ENCODE data around the gene LPP. TPM values are rescaled to one million over a fixed set of nuclear protein-coding genes. Genes with fewer than 3 reads are reported as not detected.

The LPP gene
- total and polyA plus RNA-seq, 10 of the 15 experiments (the other 5 are each of a cell fraction or from before 2014, with no cell fraction given): under 0.01 to 0.62 (median 0.03) TPM

- TF ChIP-seq CUX1 (IDR thresholded peaks at IDR 0.05; ENCODE audit: insufficient replicate concordance, low read depth, low read length): no peak
These were observed 399.6 kb downstream of the LPP start (continued) for GRCh38 chr3:188553569-188553968.

GRCh38 chr3:188554404-188554803 lies 400.4 kb downstream of the LPP start:
- ATAC-seq: no peak
- Histone ChIP-seq H4K20me1 (ENCODE audit: control insufficient read depth, insufficient read depth) (no peaks in the 10 kb centered on the region), H3K36me3 (ENCODE audit: control insufficient read depth in 2 of 2, insufficient read depth in 2 of 2, low read length in 1 of 2) (no peaks in the 10 kb centered on the region), H3K27me3 (replicated peaks in 1 of 2; ENCODE audit: control insufficient read depth in 2 of 2, insufficient read depth in 2 of 2, low read length in 1 of 2) (peaks cover 0 to 4% of the 10 kb centered on the region in 2 experiments; a peak in 1 of 4 replicates), H3K27ac (ENCODE audit: control insufficient read depth, insufficient read depth) (no peak overlapping the region), H3K9ac (ENCODE audit: control insufficient read depth, insufficient read depth, low read length) (no peak overlapping the region), H3K4me2 (ENCODE audit: control insufficient read depth, insufficient read depth) (no peak overlapping the region), H3K4me1 (ENCODE audit: control insufficient read depth, insufficient read depth, low read length) (no peaks in the 10 kb centered on the region), H3K4me3 (no peak overlapping the region), H2AFZ (ENCODE audit: control insufficient read depth, low read depth, low read length) (no peak overlapping the region), H3K79me2 (ENCODE audit: control insufficient read depth, insufficient read depth, low read length) (no peaks in the 10 kb centered on the region), H3K9me3 (replicated peaks; ENCODE audit: control insufficient read depth, insufficient read depth, low read length) (no peaks in the 10 kb centered on the region)
- no peak for FAIRE-seq
- CTCF ChIA-PET: no interaction called here
- no peak for DNase-seq (ENCODE audit: low read depth, low spot score)
- TF ChIP-seq BCL11A (IDR thresholded peaks at IDR 0.05; ENCODE audit: low read depth, low read length) (no peak), CREM (IDR thresholded peaks at IDR 0.05; ENCODE audit: low read depth) (no peak), KDM1A (IDR thresholded peaks at IDR 0.05; ENCODE audit: borderline replicate concordance) (no peak), YY1 (IDR thresholded peaks at IDR 0.05; ENCODE audit: low read depth, low read length) (no peak), ZNF217 (IDR thresholded peaks at IDR 0.05) (no peak), SP1 (IDR thresholded peaks at IDR 0.05; ENCODE audit: low read depth, low read length) (no peak), NBN (IDR thresholded peaks at IDR 0.05) (no peak), CHD1 (IDR thresholded peaks at IDR 0.05; ENCODE audit: low read depth, low read length) (no peak), IRF5 (IDR thresholded peaks at IDR 0.05; ENCODE audit: borderline replicate concordance) (no peak)
- intact Hi-C loops (cut with micrococcal nuclease; ENCODE audit: unreplicated experiment) (no loop called here), in situ Hi-C loops (cut with MboI) (no loop called here)
- SMC1A ChIA-PET (ENCODE audit: uncharacterized antibody, unreplicated experiment): no interaction called here
- BruUV-seq (replicated peaks): no TSS peak
- POLR2A ChIA-PET: no interaction called here
- WGBS (ENCODE audit: insufficient coverage, insufficient replicate concordance, low lambda C conversion rate, missing lambda C conversion rate): 30% methylated on average over 1 of the region's 1 CpG
- RAD21 ChIA-PET (ENCODE audit: unreplicated experiment): no interaction called here

Measured in GM12878 (cell line).